Large intestine (tissue), 3 donors: ENCODE measurements around the gene STIL. TPM values are rescaled to one million over a fixed set of nuclear protein-coding genes. Genes with fewer than 3 reads are reported as not detected.

ENCODE experiments used
- DNase-seq, 2 donors: peaks; one replicate each; pipeline versions ENCODE4 v3.0.0 to v3.0.0-alpha.2; 2013
- H3K27ac ChIP-seq: one replicate; pipeline ENCODE4 v1.5.1; 2013; ENCODE audit warnings: low read length
- H3K27me3 ChIP-seq: 2 replicates; pipeline ENCODE4 v1.6.1; 2013; ENCODE audit warnings: low read length; ENCODE audit not compliant: control insufficient read depth, insufficient read depth
- H3K36me3 ChIP-seq: 2 replicates; pipeline ENCODE4 v1.6.1; 2013; ENCODE audit warnings: low read length; ENCODE audit not compliant: control insufficient read depth, insufficient read depth
- H3K4me1 ChIP-seq: one replicate; pipeline ENCODE4 v1.6.1; 2013; ENCODE audit warnings: low read length; ENCODE audit not compliant: control insufficient read depth, insufficient read depth
- H3K4me3 ChIP-seq: one replicate; pipeline ENCODE4 v1.5.1; 2013; ENCODE audit warnings: low read length
- H3K9me3 ChIP-seq: one replicate; pipeline ENCODE4 v1.6.1; 2013; ENCODE audit warnings: mild to moderate bottlenecking, low read depth, low read length, moderate library complexity; ENCODE audit not compliant: control insufficient read depth
- WGBS: methylation state at CpG from one replicate; pipeline ENCODE4 v1.1.5; 2013; ENCODE audit warnings: low lambda C conversion rate; ENCODE audit not compliant: insufficient coverage; 5-methylcytosine and 5-hydroxymethylcytosine counted together
- polyA plus RNA-seq: library from polyadenylated mRNA; unstranded; fragments of 120-200 nt; gene quantifications from one replicate; pipeline ENCODE4 v1.2.1, GENCODE V29; 2013

The STIL gene
- polyA plus RNA-seq, 1 donor, result 4.7 TPM

- Histone ChIP-seq H3K4me1 (peaks cover 24% of the 10 kb centered on the region), H3K36me3 (no peaks in the 10 kb centered on the region), H3K9me3 (peaks cover 10% of the 10 kb centered on the region), H3K27ac (no peak overlapping the region), H3K4me3 (no peak overlapping the region), H3K27me3 (peaks cover 97% of the 10 kb centered on the region)
- no CpG with 5 or more reads among the region's 12 CpGs for WGBS
- DNase-seq, result no peak
Observed at GRCh38 chr1:47228644-47229030, 85.3 kb downstream of the STIL start.

DNA sequence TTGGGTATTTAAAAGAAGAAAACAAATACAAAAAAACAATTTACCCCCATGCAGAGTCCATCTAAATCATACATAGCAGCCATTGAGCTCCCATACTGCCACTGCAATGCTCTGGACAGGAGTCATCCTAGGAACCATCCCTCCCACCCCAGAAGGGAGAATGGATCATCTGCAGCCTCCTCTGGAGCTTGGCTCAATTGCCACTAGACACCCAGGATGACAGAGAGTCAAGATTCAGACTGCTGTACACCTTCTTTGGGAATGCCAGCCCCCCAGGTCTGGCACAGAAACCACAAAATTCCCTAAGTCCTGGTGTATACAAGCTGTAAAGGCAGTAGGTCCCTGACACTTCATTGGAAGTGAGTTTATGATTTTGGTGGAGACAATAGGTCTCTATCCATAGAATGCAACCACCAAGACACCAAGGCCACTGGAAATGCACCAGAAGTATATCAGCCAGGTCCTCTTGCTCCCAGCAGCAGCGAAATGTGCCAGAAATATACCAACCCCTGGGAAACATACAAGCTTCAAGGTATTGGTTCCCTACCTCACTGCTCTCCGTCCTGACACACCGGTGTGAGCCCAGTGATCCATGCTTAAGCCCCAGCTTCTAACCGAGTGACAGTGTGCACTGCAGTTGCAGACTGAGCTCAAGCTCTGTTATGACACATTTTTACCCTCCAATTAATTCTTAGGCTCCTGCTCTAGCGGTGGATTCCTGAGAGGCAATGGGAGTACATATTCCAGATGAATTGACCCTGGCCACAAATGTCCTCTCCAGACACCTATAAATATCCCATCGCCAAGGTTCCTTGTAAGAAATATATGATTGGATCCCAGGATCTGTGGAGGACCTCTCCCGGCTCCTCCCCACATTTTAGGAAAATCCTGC, 86.4 kb downstream of the STIL start:
- Histone ChIP-seq H3K27me3 (peaks cover 97% of the 10 kb centered on the region), H3K9me3 (peaks cover 10% of the 10 kb centered on the region), H3K4me1 (peaks cover 24% of the 10 kb centered on the region), H3K27ac (no peak overlapping the region), H3K36me3 (no peaks in the 10 kb centered on the region), H3K4me3 (no peak overlapping the region)
- WGBS, result no CpG with 5 or more reads among the region's 7 CpGs
- DNase-seq, result no peak

- Histone ChIP-seq H3K9me3 (peaks cover 9% of the 10 kb centered on the region), H3K4me1 (peaks cover 21% of the 10 kb centered on the region), H3K4me3 (no peak overlapping the region), H3K27ac (no peak overlapping the region), H3K36me3 (no peaks in the 10 kb centered on the region), H3K27me3 (peaks cover 97% of the 10 kb centered on the region)
- no CpG with 5 or more reads among the region's 4 CpGs for WGBS
- no peak for DNase-seq
Observed at GRCh38 chr1:47226839-47227215, 87.1 kb downstream of the STIL start.

DNA sequence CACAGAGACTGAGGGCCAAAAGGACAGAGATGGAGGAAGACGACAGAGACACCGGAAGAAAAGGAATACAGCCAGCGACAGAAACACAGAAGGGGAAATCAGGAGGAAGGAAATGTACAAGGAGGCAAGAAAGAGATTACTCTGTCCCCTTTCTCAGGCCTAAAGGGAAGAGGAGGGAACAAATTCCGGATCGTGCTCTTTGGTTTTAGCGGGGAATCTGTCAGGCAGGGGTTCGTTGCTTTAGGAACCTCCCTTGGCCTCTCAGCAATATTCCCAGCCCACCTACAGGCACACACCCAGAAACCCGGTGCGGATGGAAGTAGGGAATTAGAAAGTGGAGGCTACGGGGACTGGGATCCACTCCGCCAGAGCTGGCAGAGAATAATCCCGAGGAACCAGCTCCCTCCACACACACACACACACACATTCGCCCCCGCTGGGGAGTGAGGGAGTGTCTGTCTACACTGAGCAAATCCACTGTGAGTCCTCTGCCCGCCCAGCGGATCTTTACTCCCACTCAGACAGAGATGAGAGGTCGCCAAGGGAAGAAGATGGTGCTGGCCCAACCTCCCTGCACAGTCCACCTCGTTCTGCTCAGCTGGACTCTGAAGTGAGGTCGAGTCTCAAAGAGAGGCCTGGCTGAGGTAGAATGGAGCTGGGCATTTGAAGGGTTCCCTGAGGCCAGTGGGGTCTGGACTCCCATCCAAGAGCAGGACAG, 87.7 kb downstream of the STIL start:
- Histone ChIP-seq H3K4me3 (no peak overlapping the region), H3K4me1 (peaks cover 16% of the 10 kb centered on the region), H3K9me3 (peaks cover 4% of the 10 kb centered on the region), H3K27ac (no peak overlapping the region), H3K27me3 (peaks cover 97% of the 10 kb centered on the region), H3K36me3 (no peaks in the 10 kb centered on the region)
- 5% methylated on average over 4 of the region's 19 CpGs for WGBS
- no peak for DNase-seq

- no CpG with 5 or more reads among the region's 79 CpGs for WGBS
- Histone ChIP-seq H3K4me3 (no peak overlapping the region), H3K27me3 (peaks cover 95% of the 10 kb centered on the region), H3K36me3 (no peaks in the 10 kb centered on the region), H3K4me1 (peaks cover 14% of the 10 kb centered on the region), H3K9me3 (no peaks in the 10 kb centered on the region), H3K27ac (no peak overlapping the region)
- no peak for DNase-seq
Observed at GRCh38 chr1:47225430-47226100, 88.4 kb downstream of the STIL start.

- H3K4me3 ChIP-seq, result no peak overlapping the region
- H3K4me1 ChIP-seq, result peaks cover 14% of the 10 kb centered on the region
- no peaks in the 10 kb centered on the region for H3K9me3 ChIP-seq
- WGBS, result no CpG with 5 or more reads among the region's 30 CpGs
- no peaks in the 10 kb centered on the region for H3K36me3 ChIP-seq
- peaks cover 88% of the 10 kb centered on the region for H3K27me3 ChIP-seq
- H3K27ac ChIP-seq, result no peak overlapping the region
- DNase-seq, result no peak
Observed at GRCh38 chr1:47224676-47225399, 89.1 kb downstream of the STIL start.

GRCh38 chr1:47223921-47224675, 89.8 kb downstream of the STIL start:
- Histone ChIP-seq H3K27ac (no peak overlapping the region), H3K27me3 (peaks cover 80% of the 10 kb centered on the region), H3K4me1 (peaks cover 7% of the 10 kb centered on the region), H3K4me3 (no peak overlapping the region), H3K9me3 (no peaks in the 10 kb centered on the region), H3K36me3 (no peaks in the 10 kb centered on the region)
- no CpG with 5 or more reads among the region's 9 CpGs for WGBS
- DNase-seq, result no peak

DNA sequence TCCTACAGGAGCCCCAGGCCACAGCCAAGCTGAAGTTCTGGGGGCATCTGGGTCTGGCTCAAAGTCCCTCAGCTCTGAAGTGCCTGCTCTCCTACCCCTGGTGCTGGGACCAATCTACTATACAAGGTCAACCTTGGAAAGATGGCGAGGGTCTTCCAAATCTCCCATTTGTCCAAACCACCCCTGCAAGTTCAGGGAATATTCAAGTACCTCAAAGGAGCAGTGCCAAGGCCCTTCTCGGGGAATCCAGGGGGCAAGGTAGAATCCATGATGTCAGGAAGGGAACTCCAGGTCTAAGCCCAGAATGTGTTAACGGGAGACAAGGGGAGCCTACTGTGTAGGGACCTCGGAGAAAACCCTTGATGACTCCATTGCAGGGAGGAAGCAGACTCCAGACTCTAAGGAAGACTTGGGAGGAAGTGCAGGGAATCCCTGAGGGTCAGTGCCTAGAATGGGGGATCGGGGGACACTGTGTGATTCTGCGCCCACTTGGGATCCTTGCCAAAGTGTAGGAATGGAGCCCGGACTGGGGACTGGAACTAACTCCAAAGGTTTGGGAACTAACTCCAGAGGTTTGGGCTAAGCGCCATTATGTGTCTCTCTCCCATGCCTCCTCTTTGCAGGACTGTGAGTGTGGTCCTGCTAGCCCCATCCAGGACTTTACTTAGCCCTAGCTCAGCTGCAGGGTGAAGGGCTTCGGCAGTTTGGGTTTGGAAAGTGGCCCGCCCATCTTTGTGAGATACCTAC, 90.6 kb downstream of the STIL start:
- WGBS, result no CpG with 5 or more reads among the region's 10 CpGs
- Histone ChIP-seq H3K4me1 (peaks cover 7% of the 10 kb centered on the region), H3K9me3 (no peaks in the 10 kb centered on the region), H3K27me3 (peaks cover 73% of the 10 kb centered on the region), H3K36me3 (no peaks in the 10 kb centered on the region), H3K27ac (no peak overlapping the region), H3K4me3 (no peak overlapping the region)
- DNase-seq, result no peak

GRCh38 chr1:47222476-47222875, 91.5 kb downstream of the STIL start:
- no peak overlapping the region for H3K4me3 ChIP-seq
- no CpG with 5 or more reads among the region's 3 CpGs for WGBS
- DNase-seq, result no peak
- H3K27me3 ChIP-seq, result peaks cover 64% of the 10 kb centered on the region
- H3K27ac ChIP-seq, result no peak overlapping the region
- no peaks in the 10 kb centered on the region for H3K36me3 ChIP-seq
- H3K4me1 ChIP-seq, result peaks cover 7% of the 10 kb centered on the region
- H3K9me3 ChIP-seq, result no peaks in the 10 kb centered on the region
